ENCODE measurements around the gene ADGRL3. TPM values are rescaled to one million over a fixed set of nuclear protein-coding genes. Genes with fewer than 3 reads are reported as not detected.

The ADGRL3 gene
- total RNA-seq, 1 donor from 2014 or later, result 6.1 TPM

GRCh38 chr4:61214680-61215079, 14.6 kb downstream of the ADGRL3 start:
- no peaks in the 10 kb centered on the region for H3K36me3 ChIP-seq
- intact Hi-C loops (cut with micrococcal nuclease), result no loop called here
- no peaks in the 10 kb centered on the region for H3K9me3 ChIP-seq (replicated peaks)
- no peak for TF ChIP-seq CTCF (IDR thresholded peaks at IDR 0.05; ENCODE audit: borderline replicate concordance)
- no peak overlapping the region for H3K27ac ChIP-seq (replicated peaks)
- no peak overlapping the region for H3K4me3 ChIP-seq
- no peaks in the 10 kb centered on the region for H3K27me3 ChIP-seq (ENCODE audit: low read depth)
- DNase-seq, result no peak
- H3K4me1 ChIP-seq, result no peaks in the 10 kb centered on the region

- Histone ChIP-seq H3K9me3 (replicated peaks) (no peaks in the 10 kb centered on the region), H3K4me3 (no peak overlapping the region), H3K4me1 (no peaks in the 10 kb centered on the region), H3K36me3 (no peaks in the 10 kb centered on the region), H3K27ac (replicated peaks) (no peak overlapping the region), H3K27me3 (ENCODE audit: low read depth) (no peaks in the 10 kb centered on the region)
- intact Hi-C loops (cut with micrococcal nuclease), result no loop called here
- no peak for DNase-seq
- TF ChIP-seq CTCF (IDR thresholded peaks at IDR 0.05; ENCODE audit: borderline replicate concordance), result no peak
Measured at GRCh38 chr4:61217222-61217621, 17.1 kb downstream of the ADGRL3 start.

GRCh38 chr4:61220556-61220955, 20.4 kb downstream of the ADGRL3 start:
- Histone ChIP-seq H3K4me1 (no peaks in the 10 kb centered on the region), H3K36me3 (no peaks in the 10 kb centered on the region), H3K27me3 (ENCODE audit: low read depth) (no peaks in the 10 kb centered on the region), H3K4me3 (no peak overlapping the region), H3K27ac (replicated peaks) (no peak overlapping the region), H3K9me3 (replicated peaks) (no peaks in the 10 kb centered on the region)
- no peak for DNase-seq
- no peak for TF ChIP-seq CTCF (IDR thresholded peaks at IDR 0.05; ENCODE audit: borderline replicate concordance)
- intact Hi-C loops (cut with micrococcal nuclease), result no loop called here

GRCh38 chr4:61223385-61223784, 23.3 kb downstream of the ADGRL3 start:
- Histone ChIP-seq H3K36me3 (no peaks in the 10 kb centered on the region), H3K4me3 (no peak overlapping the region), H3K27ac (replicated peaks) (no peak overlapping the region), H3K9me3 (replicated peaks) (no peaks in the 10 kb centered on the region), H3K27me3 (ENCODE audit: low read depth) (no peaks in the 10 kb centered on the region), H3K4me1 (no peaks in the 10 kb centered on the region)
- intact Hi-C loops (cut with micrococcal nuclease), result no loop called here
- no peak for TF ChIP-seq CTCF (IDR thresholded peaks at IDR 0.05; ENCODE audit: borderline replicate concordance)
- no peak for DNase-seq

- Histone ChIP-seq H3K27me3 (ENCODE audit: low read depth) (no peaks in the 10 kb centered on the region), H3K9me3 (replicated peaks) (no peaks in the 10 kb centered on the region), H3K36me3 (no peaks in the 10 kb centered on the region), H3K27ac (replicated peaks) (no peak overlapping the region), H3K4me3 (no peak overlapping the region), H3K4me1 (no peaks in the 10 kb centered on the region)
- no peak for TF ChIP-seq CTCF (IDR thresholded peaks at IDR 0.05; ENCODE audit: borderline replicate concordance)
- intact Hi-C loops (cut with micrococcal nuclease), result no loop called here
- DNase-seq, result no peak
Measured at GRCh38 chr4:61224573-61224972, 24.4 kb downstream of the ADGRL3 start.

GRCh38 chr4:61225656-61226055, 25.5 kb downstream of the ADGRL3 start:
- H3K36me3 ChIP-seq, result no peaks in the 10 kb centered on the region
- intact Hi-C loops (cut with micrococcal nuclease), result no loop called here

More at GRCh38 chr4:61225656-61226055, 25.5 kb downstream of the ADGRL3 start:
- Histone ChIP-seq H3K27ac (replicated peaks) (no peak overlapping the region), H3K27me3 (ENCODE audit: low read depth) (no peaks in the 10 kb centered on the region), H3K4me3 (no peak overlapping the region), H3K4me1 (no peaks in the 10 kb centered on the region), H3K9me3 (replicated peaks) (no peaks in the 10 kb centered on the region)
- DNase-seq, result no peak
- TF ChIP-seq CTCF (IDR thresholded peaks at IDR 0.05; ENCODE audit: borderline replicate concordance), result no peak
